T-cell (primary cell): ENCODE results near the gene SELE. TPM values are rescaled to one million over a fixed set of nuclear protein-coding genes. Genes with fewer than 3 reads are reported as not detected.

ENCODE experiments used
- ATAC-seq, 4 experiments: fragments of 200-7000 bp in 3 of 4; fragments of 150-1000 bp in 1 of 4; cut with Tn5 transposase; replicated peaks in 1 of 4; 1 replicate in 3 of 4; 2 replicates in 1 of 4; pipeline ENCODE4 v1.10.0; 2021; ENCODE audit warnings: moderate library complexity in 3 of 4, mild to moderate bottlenecking in 2 of 4, moderate number of reproducible peaks in 1 of 4
- CTCF ChIA-PET, 2 donors: fragments of 300-600 bp; sonication (Branson Sonifier 250); formaldehyde crosslinking; loops; one replicate each; lab custom pipeline; 2022; ENCODE audit warnings: antibody characterized with exemption in 2 of 2; lab: Charles Lee
- POLR2A ChIA-PET, 2 donors: fragments of 300-600 bp; sonication (Branson Sonifier 250); formaldehyde crosslinking; loops; one replicate each; lab custom pipeline; 2022; ENCODE audit warnings: antibody characterized with exemption in 2 of 2; lab: Charles Lee
- DNase-seq, 35 experiments: peaks; one replicate each; pipeline versions ENCODE4 v3.0.0 to v3.0.0-alpha.2; 2013 to 2023
- H3K27ac ChIP-seq: one replicate; pipeline ENCODE4 v1.5.1; 2013; ENCODE audit warnings: low read length
- H3K27me3 ChIP-seq, 2 experiments: replicated peaks in 1 of 2; 1 replicate in 1 of 2; 2 replicates in 1 of 2; pipeline versions ENCODE4 v1.6.1 to v1.7.0; 2013; ENCODE audit warnings: low read length in 1 of 2, mixed read lengths in 1 of 2; ENCODE audit not compliant: control insufficient read depth in 2 of 2, insufficient read depth in 2 of 2; ENCODE audit errors: extremely low read depth in 1 of 2
- H3K36me3 ChIP-seq, 2 donors: 1 replicate in 1 of 2; 2 replicates in 1 of 2; pipeline versions ENCODE4 v1.6.1 to v1.7.0; 2013; ENCODE audit warnings: low read length in 1 of 2; ENCODE audit not compliant: control insufficient read depth in 2 of 2, insufficient read depth in 1 of 2; ENCODE audit errors: extremely low read depth in 1 of 2
- H3K4me1 ChIP-seq, 2 experiments: 1 replicate in 1 of 2; 2 replicates in 1 of 2; pipeline versions ENCODE4 v1.6.1 to v1.7.0; 2013; ENCODE audit warnings: low read length in 2 of 2, mixed read lengths in 1 of 2; ENCODE audit not compliant: insufficient read depth in 2 of 2, control insufficient read depth in 1 of 2; ENCODE audit errors: extremely low read depth in 1 of 2
- H3K4me3 ChIP-seq, 2 donors: 1 replicate in 1 of 2; 2 replicates in 1 of 2; pipeline versions ENCODE4 v1.5.1 to v1.7.0; 2013; ENCODE audit warnings: mild to moderate bottlenecking in 2 of 2, low read length in 1 of 2, moderate library complexity in 1 of 2; ENCODE audit not compliant: control insufficient read depth in 1 of 2; ENCODE audit errors: extremely low read depth in 1 of 2
- H3K9me3 ChIP-seq: 2 replicates; pipeline ENCODE4 v1.7.0; 2013
- H3K27ac Mint-ChIP-seq, 2 donors: one replicate each; pipeline ENCODE4 v1.8.0; 2020 to 2021; ENCODE audit warnings: mild to moderate bottlenecking in 2 of 2, mixed read lengths in 2 of 2
- H3K27me3 Mint-ChIP-seq, 2 donors: one replicate each; pipeline ENCODE4 v1.8.0; 2021 to 2022; ENCODE audit warnings: mixed read lengths in 2 of 2
- H3K36me3 Mint-ChIP-seq: one replicate; pipeline ENCODE4 v1.8.0; 2021; ENCODE audit warnings: mixed read lengths
- H3K4me1 Mint-ChIP-seq, 3 donors: one replicate each; pipeline ENCODE4 v1.8.0; 2020 to 2022; ENCODE audit warnings: mixed read lengths in 3 of 3, mild to moderate bottlenecking in 1 of 3
- H3K4me3 Mint-ChIP-seq, 3 donors: one replicate each; pipeline ENCODE4 v1.8.0; 2020 to 2022; ENCODE audit warnings: mild to moderate bottlenecking in 3 of 3, mixed read lengths in 3 of 3, moderate library complexity in 3 of 3
- H3K9me3 Mint-ChIP-seq, 3 donors: one replicate each; pipeline ENCODE4 v1.8.0; 2020 to 2022; ENCODE audit warnings: mixed read lengths in 3 of 3
- WGBS: methylation state at CpG from one replicate; pipeline ENCODE4 v1.1.5; 2013; ENCODE audit warnings: missing lambda C conversion rate; ENCODE audit not compliant: insufficient coverage; 5-methylcytosine and 5-hydroxymethylcytosine counted together
- total RNA-seq, 35 experiments: library from RNA in 6 of 35; stranded (reverse) in 6 of 35; fragments of 120-200 nt in 1 of 35; gene quantifications; one replicate each; pipeline versions ENCODE4 v1.2.1 to v1.2.4 and lab custom pipeline; 2013 to 2026

Gene SELE
- total RNA-seq, 5 donors from 2014 or later (not counting 1 experiment from before 2014, with no cell fraction given) = not detected

- no peak for ATAC-seq
- Histone ChIP-seq H3K4me1 (no peaks in the 10 kb centered on the region), H3K27me3 (no peaks in the 10 kb centered on the region), H3K36me3 (no peaks in the 10 kb centered on the region), H3K27ac (no peak overlapping the region), H3K9me3 (no peaks in the 10 kb centered on the region), H3K4me3 (no peak overlapping the region)
- H3K9me3 Mint-ChIP-seq = peaks cover 0 to 5% (median 0%) of the 10 kb centered on the region in 3 donors
- H3K36me3 Mint-ChIP-seq = no peaks in the 10 kb centered on the region
- CTCF ChIA-PET = no interaction called here
- no peak overlapping the region for H3K4me3 Mint-ChIP-seq
- no peaks in the 10 kb centered on the region for H3K4me1 Mint-ChIP-seq
- H3K27me3 Mint-ChIP-seq = no peaks in the 10 kb centered on the region
- no peak overlapping the region for H3K27ac Mint-ChIP-seq
- no peak for DNase-seq
- POLR2A ChIA-PET = no interaction called here
- WGBS = no CpG with 5 or more reads among the region's 2 CpGs
These were observed 12.7 kb upstream of the SELE start for GRCh38 chr1:169746550-169746949.

DNA sequence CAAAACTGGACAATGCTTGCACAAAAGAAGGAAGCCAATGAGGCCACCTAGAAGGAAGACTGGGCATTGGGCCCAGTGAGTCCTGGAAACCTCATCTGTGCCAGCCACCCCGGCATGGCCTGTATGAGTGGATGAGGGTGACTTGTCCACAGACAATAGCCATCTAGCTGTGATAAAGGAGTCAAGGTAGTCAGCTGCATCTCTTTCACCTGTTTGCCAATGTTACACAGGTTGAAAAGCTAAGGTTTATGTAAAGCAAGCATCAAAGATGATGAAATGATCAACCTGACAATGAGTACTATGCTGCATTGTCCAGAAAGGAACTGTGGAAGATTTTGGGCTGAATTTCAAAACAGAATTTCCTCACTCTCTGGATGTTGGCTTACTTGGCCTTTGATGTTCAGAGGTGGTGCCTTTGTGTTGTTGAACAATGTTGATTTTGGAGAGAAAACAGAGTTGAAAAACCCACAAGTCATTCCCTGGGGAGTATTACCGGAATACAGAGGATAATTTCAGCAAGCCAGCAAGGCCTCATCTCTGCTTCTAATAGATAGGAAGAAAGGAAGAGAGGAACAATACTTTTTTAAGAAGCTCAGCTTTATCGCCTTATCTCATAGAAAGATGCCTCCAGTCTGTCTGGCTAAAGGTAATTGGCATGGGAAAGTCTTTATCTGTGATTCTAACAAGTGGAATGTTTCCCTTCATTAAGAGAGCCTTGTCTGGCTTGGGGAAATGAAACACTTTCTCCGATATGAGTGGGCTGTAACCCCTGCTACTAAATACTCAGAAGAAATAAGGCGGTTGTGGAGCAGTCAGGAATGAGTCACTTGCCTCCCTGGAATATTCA lies 11.4 kb upstream of the SELE start:
- Mint-ChIP-seq H3K4me1 (no peaks in the 10 kb centered on the region), H3K36me3 (no peaks in the 10 kb centered on the region), H3K4me3 (no peak overlapping the region), H3K27ac (no peak overlapping the region), H3K27me3 (no peaks in the 10 kb centered on the region), H3K9me3 (peaks cover 0 to 5% (median 0%) of the 10 kb centered on the region in 3 donors)
- POLR2A ChIA-PET = no interaction called here
- H3K4me1 ChIP-seq = no peaks in the 10 kb centered on the region
- WGBS = 94% methylated on average over 3 of the region's 5 CpGs
- H3K27me3 ChIP-seq = no peaks in the 10 kb centered on the region
- no peaks in the 10 kb centered on the region for H3K36me3 ChIP-seq
- DNase-seq = no peak
- H3K9me3 ChIP-seq = no peaks in the 10 kb centered on the region
- no peak for ATAC-seq
- CTCF ChIA-PET = no interaction called here
- no peak overlapping the region for H3K27ac ChIP-seq
- H3K4me3 ChIP-seq = no peak overlapping the region

DNA sequence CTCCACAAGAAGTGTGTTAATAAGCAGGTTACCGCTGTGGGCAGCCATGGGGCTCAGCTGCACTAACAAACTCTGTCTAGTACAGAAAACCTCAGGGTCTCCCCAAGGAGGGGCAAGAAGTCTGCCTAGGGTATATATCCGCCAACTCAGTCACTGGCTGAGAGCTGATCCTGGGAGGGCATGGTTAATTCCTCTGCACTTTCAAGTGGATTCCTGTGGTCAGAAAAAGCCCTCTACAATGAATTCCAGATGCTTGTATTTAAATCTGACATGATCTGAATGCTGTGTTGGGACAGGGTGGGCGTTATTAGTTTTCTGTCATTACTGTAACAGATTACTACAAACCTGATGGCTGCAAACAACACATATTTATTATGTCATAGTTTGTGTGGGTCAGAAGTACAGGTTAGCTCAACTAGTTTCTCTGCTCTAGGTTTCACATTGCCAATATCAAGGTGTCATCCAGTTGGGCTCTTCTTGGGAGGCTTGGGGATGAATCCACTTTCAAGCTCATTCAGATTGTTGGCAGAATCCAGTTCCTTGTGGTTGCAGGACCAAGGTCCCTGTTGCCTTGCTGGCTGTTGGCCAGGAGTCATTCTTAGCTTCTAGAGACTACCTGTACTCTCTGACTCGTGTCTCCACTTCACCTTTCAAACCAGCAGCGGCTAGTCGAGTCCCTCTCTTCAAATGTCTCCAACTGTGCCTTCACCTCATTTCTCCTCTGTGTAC lies 8.0 kb upstream of the SELE start:
- peaks cover 1 to 9% of the 10 kb centered on the region in 2 donors for H3K27me3 Mint-ChIP-seq
- H3K27ac Mint-ChIP-seq = no peak overlapping the region
- H3K4me1 Mint-ChIP-seq = no peaks in the 10 kb centered on the region

DNA sequence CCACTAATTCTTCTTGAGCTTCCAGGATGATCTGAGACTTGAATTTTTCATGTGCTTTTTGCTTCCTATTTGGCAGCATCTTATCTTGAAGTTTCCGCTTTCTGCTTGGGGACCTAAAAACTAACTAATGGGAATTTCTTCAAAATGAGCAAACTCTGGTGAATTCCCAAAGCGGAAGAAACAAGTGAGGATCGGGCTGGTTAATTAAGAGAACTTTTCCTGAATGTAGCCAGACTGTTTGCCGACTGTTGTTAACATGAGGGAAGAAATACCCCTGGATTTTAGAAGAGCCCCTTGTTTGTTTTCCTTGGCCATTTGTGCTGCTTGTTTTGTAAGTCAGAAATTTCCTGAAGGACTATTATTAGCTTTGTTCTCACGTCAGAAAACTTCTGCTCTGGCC lies 6.1 kb upstream of the SELE start:
- H3K27ac Mint-ChIP-seq = no peak overlapping the region
- ATAC-seq (no peak), DNase-seq (no peak)
- POLR2A ChIA-PET = no interaction called here
- H3K9me3 ChIP-seq = no peaks in the 10 kb centered on the region
- CTCF ChIA-PET = no interaction called here
- H3K4me1 ChIP-seq = no peaks in the 10 kb centered on the region
- H3K4me1 Mint-ChIP-seq = no peaks in the 10 kb centered on the region
- WGBS = 89% methylated on average over 3 of the region's 5 CpGs
- H3K27me3 Mint-ChIP-seq = peaks cover 9 to 12% of the 10 kb centered on the region in 2 donors
- no peak overlapping the region for H3K4me3 Mint-ChIP-seq
- no peaks in the 10 kb centered on the region for H3K36me3 Mint-ChIP-seq
- peaks cover 0 to 5% (median 0%) of the 10 kb centered on the region in 3 donors for H3K9me3 Mint-ChIP-seq
- peaks cover 0 to 3% of the 10 kb centered on the region in 2 experiments for H3K27me3 ChIP-seq
- no peaks in the 10 kb centered on the region for H3K36me3 ChIP-seq
- H3K4me3 ChIP-seq = no peak overlapping the region
- no peak overlapping the region for H3K27ac ChIP-seq

More for the DNA sequence above, 8.0 kb upstream of the SELE start:
- Mint-ChIP-seq H3K9me3 (peaks cover 0 to 5% (median 0%) of the 10 kb centered on the region in 3 donors), H3K4me3 (no peak overlapping the region), H3K36me3 (no peaks in the 10 kb centered on the region)
- no peaks in the 10 kb centered on the region for H3K36me3 ChIP-seq
- CTCF ChIA-PET = no interaction called here
- no peaks in the 10 kb centered on the region for H3K9me3 ChIP-seq
- POLR2A ChIA-PET = no interaction called here
- no peak overlapping the region for H3K4me3 ChIP-seq
- ATAC-seq = no peak
- H3K27ac ChIP-seq = no peak overlapping the region
- 85% methylated on average over 3 of the region's 6 CpGs for WGBS
- no peaks in the 10 kb centered on the region for H3K4me1 ChIP-seq
- H3K27me3 ChIP-seq = peaks cover 0 to 1% of the 10 kb centered on the region in 2 experiments
- no peak for DNase-seq

GRCh38 chr1:169731446-169731845 lies 2.4 kb downstream of the SELE start:
- H3K27me3 Mint-ChIP-seq = peaks cover 8 to 23% of the 10 kb centered on the region in 2 donors

GRCh38 chr1:169729991-169730390 lies 3.9 kb downstream of the SELE start:
- POLR2A ChIA-PET = no interaction called here
- no peak for DNase-seq
- H3K4me3 Mint-ChIP-seq = no peak overlapping the region

More at GRCh38 chr1:169731446-169731845, 2.4 kb downstream of the SELE start:
- Histone ChIP-seq H3K9me3 (no peaks in the 10 kb centered on the region), H3K36me3 (no peaks in the 10 kb centered on the region), H3K27ac (no peak overlapping the region), H3K4me1 (no peaks in the 10 kb centered on the region), H3K4me3 (no peak overlapping the region), H3K27me3 (peaks cover 0 to 7% of the 10 kb centered on the region in 2 experiments)
- WGBS = 60% methylated on average over 3 of the region's 4 CpGs
- Mint-ChIP-seq H3K4me3 (no peak overlapping the region), H3K9me3 (no peaks in the 10 kb centered on the region), H3K36me3 (no peaks in the 10 kb centered on the region), H3K4me1 (no peaks in the 10 kb centered on the region), H3K27ac (no peak overlapping the region)
- no peak for ATAC-seq
- ChIA-PET POLR2A (no interaction called here), CTCF (no interaction called here)
- no peak for DNase-seq

More at GRCh38 chr1:169729991-169730390, 3.9 kb downstream of the SELE start:
- no peaks in the 10 kb centered on the region for H3K36me3 ChIP-seq
- no peak overlapping the region for H3K27ac ChIP-seq
- Mint-ChIP-seq H3K36me3 (no peaks in the 10 kb centered on the region), H3K9me3 (no peaks in the 10 kb centered on the region), H3K27me3 (peaks cover 8 to 19% of the 10 kb centered on the region in 2 donors), H3K27ac (no peak overlapping the region), H3K4me1 (no peaks in the 10 kb centered on the region)
- H3K9me3 ChIP-seq = no peaks in the 10 kb centered on the region
- H3K27me3 ChIP-seq = peaks cover 0 to 7% of the 10 kb centered on the region in 2 experiments
- no peak overlapping the region for H3K4me3 ChIP-seq
- ATAC-seq = no peak
- CTCF ChIA-PET = interaction anchor here in 1 of 2 donors (0.5 to 0.7 kb wide), 2 partner anchors 182 to 1627 kb away, joined by 3 read pairs; no protein-coding TSS in a partner anchor
- no peaks in the 10 kb centered on the region for H3K4me1 ChIP-seq
